Naive B cell (primary cell): Measurements from ENCODE around the gene ADD3. TPM values are rescaled to one million over a fixed set of nuclear protein-coding genes. Genes with fewer than 3 reads are reported as not detected.
"Not testable (repeated sequence)": the region's sequence is repeated elsewhere in the genome, so short reads cannot be mapped to it uniquely, and the experiment has no call there.

ENCODE experiments used
- ATAC-seq, 2 donors: fragments of 150-1000 bp; cut with Tn5 transposase; 2 replicates each; pipeline ENCODE4 v1.10.0; 2021; ENCODE audit warnings: low read depth in 2 of 2, mild to moderate bottlenecking in 2 of 2, moderate library complexity in 2 of 2
- DNase-seq: peaks from one replicate; pipeline ENCODE4 v3.0.0; 2022
- H3K27ac Mint-ChIP-seq, 6 donors: one replicate each; pipeline ENCODE4 v1.8.0; 2020 to 2022; ENCODE audit warnings: mild to moderate bottlenecking in 6 of 6, mixed read lengths in 6 of 6, moderate library complexity in 5 of 6, inconsistent platforms in 2 of 6
- H3K27me3 Mint-ChIP-seq, 3 donors: one replicate each; pipeline ENCODE4 v1.8.0; 2021 to 2022; ENCODE audit warnings: mixed read lengths in 3 of 3, mild to moderate bottlenecking in 1 of 3
- H3K36me3 Mint-ChIP-seq, 2 donors: one replicate each; pipeline ENCODE4 v1.8.0; 2020 to 2022; ENCODE audit warnings: mixed read lengths in 2 of 2, inconsistent platforms in 1 of 2, mild to moderate bottlenecking in 1 of 2
- H3K4me1 Mint-ChIP-seq, 3 donors: one replicate each; pipeline ENCODE4 v1.8.0; 2020 to 2022; ENCODE audit warnings: mixed read lengths in 3 of 3, inconsistent platforms in 1 of 3, mild to moderate bottlenecking in 1 of 3, moderate library complexity in 1 of 3
- H3K4me3 Mint-ChIP-seq, 8 donors: one replicate each; pipeline ENCODE4 v1.8.0; 2020 to 2022; ENCODE audit warnings: mild to moderate bottlenecking in 8 of 8, mixed read lengths in 8 of 8, moderate library complexity in 8 of 8, inconsistent platforms in 2 of 8
- H3K9me3 Mint-ChIP-seq, 7 donors: one replicate each; pipeline ENCODE4 v1.8.0; 2020 to 2022; ENCODE audit warnings: mixed read lengths in 7 of 7, mild to moderate bottlenecking in 5 of 7, inconsistent platforms in 2 of 7, moderate library complexity in 1 of 7
- polyA plus RNA-seq, 6 donors: library from polyadenylated mRNA; unstranded; fragments of 300-500 nt; fragmentation: Illumina TruSeq; gene quantifications; one replicate each; pipeline ENCODE4 v1.2.3, GENCODE V29; 2021; ENCODE audit warnings: low read depth in 6 of 6

ADD3 gene
- polyA plus RNA-seq, 6 donors from 2014 or later: 322 to 394 (median 366) TPM

DNA sequence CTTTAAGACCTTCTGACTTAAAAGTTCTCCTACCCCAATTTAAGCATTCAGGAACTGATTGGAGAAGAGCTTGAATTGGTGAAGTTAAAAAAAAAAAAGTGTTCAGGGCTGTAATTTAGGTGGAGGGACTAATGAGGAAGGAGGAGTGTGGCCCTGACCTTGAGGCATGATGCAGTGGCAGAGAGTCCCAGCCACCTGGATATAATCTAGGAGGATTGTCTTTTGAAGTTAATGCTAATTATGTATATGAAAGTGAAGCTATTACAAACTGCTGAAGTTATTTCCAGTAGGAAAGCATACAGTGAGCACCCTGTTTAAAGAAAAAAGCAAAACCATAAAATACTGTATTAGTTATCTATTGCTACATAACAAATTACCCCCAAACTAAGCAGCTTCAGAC lies 31.5 kb downstream of the ADD3 start:
- Mint-ChIP-seq H3K27me3 (no peaks in the 10 kb centered on the region), H3K4me3 (peak overlapping the region in 1 of 8 donors; percentile 7), H3K27ac (peak overlapping the region in 5 of 6 donors; percentile 21 to 86 (median 80)), H3K9me3 (no peaks in the 10 kb centered on the region), H3K4me1 (peaks cover 34 to 57% (median 55%) of the 10 kb centered on the region in 3 donors), H3K36me3 (no peaks in the 10 kb centered on the region)
- DNase-seq (no peak), ATAC-seq (peak in 1 of 2 donors; percentile 39)

DNA sequence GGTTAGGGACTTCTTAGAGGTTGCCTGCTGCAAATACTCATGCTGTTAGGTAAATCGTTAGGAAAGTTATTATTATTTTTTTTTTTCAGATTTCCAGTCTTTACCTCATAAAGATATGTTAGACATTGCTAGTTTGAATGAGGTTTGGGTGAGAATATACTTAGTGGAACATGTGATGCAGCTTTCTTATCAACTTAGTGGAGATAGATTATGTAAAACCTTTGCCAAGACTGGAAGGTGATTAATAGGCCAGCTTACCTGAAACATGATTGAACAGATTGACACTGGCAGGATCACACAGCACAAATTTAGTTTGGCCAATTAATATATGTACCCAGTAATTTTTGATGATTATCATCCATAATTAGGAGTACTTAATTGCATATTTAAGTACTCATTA lies 32.3 kb downstream of the ADD3 start:
- DNase-seq (no peak), ATAC-seq (no peak)
- no peaks in the 10 kb centered on the region for H3K9me3 Mint-ChIP-seq
- H3K4me1 Mint-ChIP-seq: peaks cover 32 to 53% (median 52%) of the 10 kb centered on the region in 3 donors
- H3K27me3 Mint-ChIP-seq: no peaks in the 10 kb centered on the region
- H3K27ac Mint-ChIP-seq: peak overlapping the region in 2 of 6 donors; percentile 2 to 66
- no peaks in the 10 kb centered on the region for H3K36me3 Mint-ChIP-seq
- no peak overlapping the region for H3K4me3 Mint-ChIP-seq

DNA sequence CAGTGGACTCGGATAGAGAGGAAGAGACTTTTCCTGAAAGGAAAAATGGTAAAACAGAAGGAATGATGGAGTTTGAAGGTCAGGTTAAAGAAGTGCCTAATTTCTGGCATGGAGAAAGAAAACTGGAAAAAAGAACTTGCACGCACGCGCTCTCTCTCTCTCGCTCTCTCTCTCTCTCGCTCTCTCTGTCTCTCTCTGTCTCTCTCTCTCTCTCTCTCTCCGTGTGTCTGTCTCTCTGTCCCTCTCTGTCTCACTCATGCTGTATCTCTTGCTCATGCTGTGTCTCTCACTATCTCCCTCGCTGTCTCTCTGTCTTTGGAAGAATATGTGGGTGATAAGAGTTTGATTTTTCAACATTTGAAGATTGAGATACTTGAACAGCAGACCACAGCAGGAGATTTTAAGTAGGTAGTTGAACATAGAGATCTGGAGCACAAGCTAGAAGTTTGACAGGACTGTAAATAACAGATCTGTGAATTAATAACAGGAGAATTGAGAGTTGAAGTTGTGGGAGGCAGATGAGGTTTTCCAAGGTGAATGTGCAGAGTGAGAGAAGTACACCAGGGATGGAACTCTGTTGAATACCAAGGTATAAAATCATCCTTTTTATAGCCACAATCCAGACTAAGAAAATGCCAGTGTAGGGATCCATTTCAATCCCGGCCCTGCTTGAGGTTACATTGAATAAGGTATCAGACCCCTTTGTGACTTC lies 33.1 kb downstream of the ADD3 start:
- H3K27me3 Mint-ChIP-seq: no peaks in the 10 kb centered on the region
- DNase-seq: no peak
- ATAC-seq: no peak
- no peaks in the 10 kb centered on the region for H3K9me3 Mint-ChIP-seq
- peak overlapping the region in 4 of 6 donors; percentile 2 to 66 (median 36) for H3K27ac Mint-ChIP-seq
- no peaks in the 10 kb centered on the region for H3K36me3 Mint-ChIP-seq
- H3K4me1 Mint-ChIP-seq: peaks cover 27 to 45% (median 44%) of the 10 kb centered on the region in 3 donors
- H3K4me3 Mint-ChIP-seq: peak overlapping the region in 1 of 8 donors; percentile 63

DNA sequence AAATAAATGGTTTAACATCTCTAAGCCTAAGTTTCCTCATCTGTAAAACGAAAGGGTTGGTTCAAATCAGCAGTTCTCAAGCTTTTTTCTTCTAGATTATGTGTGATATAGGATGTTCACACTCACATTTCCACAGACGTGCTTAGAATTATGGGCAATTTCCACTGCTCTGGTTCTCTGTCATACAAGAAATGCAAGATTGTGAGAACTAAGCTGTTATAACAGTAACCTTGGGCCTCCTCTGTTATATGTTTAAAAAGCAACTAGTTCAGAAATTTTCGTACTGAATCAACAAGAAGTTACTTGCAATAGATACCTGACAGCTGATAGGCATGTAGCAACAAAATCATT lies 33.7 kb downstream of the ADD3 start:
- ATAC-seq (no peak), DNase-seq (no peak)
- Mint-ChIP-seq H3K4me1 (peaks cover 27 to 39% (median 39%) of the 10 kb centered on the region in 3 donors), H3K4me3 (no peak overlapping the region), H3K36me3 (no peaks in the 10 kb centered on the region), H3K27me3 (no peaks in the 10 kb centered on the region), H3K9me3 (no peaks in the 10 kb centered on the region), H3K27ac (no peak overlapping the region)

DNA sequence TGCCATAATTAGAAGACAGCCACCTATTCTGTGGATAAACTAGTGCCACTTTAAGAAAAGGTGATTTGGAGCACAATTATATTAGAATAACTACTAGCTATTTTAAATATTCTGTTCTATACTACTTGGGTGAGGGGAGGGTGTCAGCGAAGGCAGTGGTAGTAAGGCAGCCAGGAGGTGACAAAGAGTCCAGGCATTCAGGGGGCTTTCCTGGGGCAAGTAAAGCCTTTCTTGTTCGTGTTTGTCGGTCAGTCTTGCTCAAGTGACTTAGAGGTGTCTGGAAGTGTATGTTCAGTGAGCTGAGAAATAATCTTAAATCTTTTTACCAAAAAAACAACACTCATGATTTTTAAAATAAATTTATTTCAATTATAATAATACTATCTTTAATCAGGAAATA lies 34.4 kb downstream of the ADD3 start:
- Mint-ChIP-seq H3K27me3 (no peaks in the 10 kb centered on the region), H3K4me3 (no peak overlapping the region), H3K27ac (no peak overlapping the region), H3K9me3 (no peaks in the 10 kb centered on the region), H3K36me3 (no peaks in the 10 kb centered on the region), H3K4me1 (peaks cover 27 to 32% (median 32%) of the 10 kb centered on the region in 3 donors)
- no peak for DNase-seq
- no peak for ATAC-seq

DNA sequence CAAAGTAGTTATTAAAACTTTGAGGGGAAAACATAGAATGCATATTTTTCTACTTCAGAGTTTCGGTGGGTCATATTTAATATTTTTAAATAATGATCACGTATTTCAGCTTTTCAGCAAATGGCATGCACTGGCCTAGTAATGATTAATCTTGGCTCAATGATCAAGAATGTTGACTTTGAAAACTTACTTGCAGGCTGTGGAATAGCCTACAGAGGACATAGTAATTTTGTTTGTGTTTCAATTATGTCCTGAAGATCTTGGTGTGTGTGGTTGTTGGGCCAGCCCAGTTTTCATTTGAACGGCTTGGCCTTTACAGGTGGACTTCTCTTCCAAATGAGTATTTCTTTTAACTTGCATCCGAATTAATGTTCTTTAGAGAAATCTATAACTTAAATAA lies 35.1 kb downstream of the ADD3 start:
- DNase-seq (no peak), ATAC-seq (no peak)
- Mint-ChIP-seq H3K4me3 (no peak overlapping the region), H3K27ac (peak overlapping the region in 1 of 6 donors; percentile 91), H3K9me3 (peaks cover 0 to 7% (median 1%) of the 10 kb centered on the region in 7 donors), H3K36me3 (peaks cover 0 to 2% of the 10 kb centered on the region in 2 donors), H3K4me1 (peaks cover 27 to 32% (median 28%) of the 10 kb centered on the region in 3 donors), H3K27me3 (no peaks in the 10 kb centered on the region)

DNA sequence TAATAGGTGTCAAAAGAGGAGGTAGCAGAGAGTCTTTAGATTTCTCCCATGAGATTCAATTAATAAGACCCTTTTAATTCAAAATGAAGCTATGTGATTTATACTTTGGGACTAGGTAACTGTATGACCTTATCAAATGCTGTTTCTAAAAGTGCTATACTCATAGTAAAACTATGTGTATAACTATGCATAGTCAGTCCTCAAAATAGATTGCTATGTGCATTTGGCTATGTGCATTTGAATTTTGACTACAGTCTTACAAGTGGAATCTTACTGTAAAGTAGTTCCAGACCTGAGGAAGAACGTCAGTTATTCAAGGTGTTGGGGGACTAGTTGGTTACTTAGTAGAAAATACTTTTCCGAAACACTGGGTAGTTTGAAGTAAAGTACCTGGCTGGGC lies 36.9 kb downstream of the ADD3 start:
- DNase-seq (no peak), ATAC-seq (no peak)
- Mint-ChIP-seq H3K4me3 (no peak overlapping the region), H3K9me3 (peaks cover 5 to 15% (median 10%) of the 10 kb centered on the region in 7 donors), H3K27ac (peak overlapping the region in 1 of 6 donors; percentile 78), H3K27me3 (no peaks in the 10 kb centered on the region), H3K36me3 (peaks cover 8 to 11% of the 10 kb centered on the region in 2 donors), H3K4me1 (peaks cover 13 to 29% (median 23%) of the 10 kb centered on the region in 3 donors)

DNA sequence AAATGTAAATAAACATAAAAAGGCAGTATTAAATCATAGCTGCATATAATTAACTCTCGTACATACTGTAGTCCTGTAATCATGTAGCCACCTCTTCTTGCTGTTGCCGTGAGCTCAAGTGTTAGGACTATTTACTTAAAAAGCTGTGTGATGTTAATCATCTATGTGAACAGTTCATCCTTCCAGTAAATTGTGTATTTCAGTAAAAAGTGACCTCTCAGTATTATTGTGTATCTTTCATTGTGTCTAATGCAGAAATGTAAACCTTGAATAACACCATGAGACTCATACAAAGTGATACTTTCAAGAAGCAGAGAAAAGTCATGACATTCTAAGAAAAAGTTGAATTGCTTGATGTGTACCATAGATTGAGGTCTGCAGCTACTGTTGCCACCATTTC lies 38.0 kb downstream of the ADD3 start:
- DNase-seq (no peak), ATAC-seq (no peak)
- peaks cover 17 to 30% (median 18%) of the 10 kb centered on the region in 3 donors for H3K4me1 Mint-ChIP-seq

DNA sequence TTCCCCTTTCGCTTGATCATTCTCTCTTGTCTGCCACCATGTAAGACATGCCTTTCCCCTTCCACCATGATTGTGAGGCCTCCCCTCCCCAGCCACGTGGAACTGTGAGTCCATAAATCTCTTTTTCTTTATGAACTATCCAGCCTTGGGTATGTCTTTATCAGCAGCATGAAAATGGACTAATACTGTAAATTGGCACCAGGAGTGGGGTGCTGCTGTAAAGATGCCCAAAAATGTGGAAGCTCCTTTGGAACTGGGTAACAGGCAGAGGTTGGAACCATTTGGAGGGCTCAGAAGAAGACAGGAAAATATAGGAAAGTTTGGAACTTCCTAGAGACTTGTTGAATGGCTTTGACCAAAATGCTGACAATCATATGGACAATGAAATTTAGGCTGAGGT lies 40.4 kb downstream of the ADD3 start:
- Mint-ChIP-seq H3K4me1 (peaks cover 20 to 40% (median 33%) of the 10 kb centered on the region in 3 donors), H3K4me3 (peak overlapping the region in 2 of 8 donors; percentile 18 to 37), H3K36me3 (peaks cover 8 to 11% of the 10 kb centered on the region in 2 donors), H3K9me3 (peaks cover 5 to 15% (median 10%) of the 10 kb centered on the region in 7 donors)
- not testable (repeated sequence) for DNase-seq, H3K27ac Mint-ChIP-seq, H3K27me3 Mint-ChIP-seq, ATAC-seq

More for the DNA sequence above, 38.0 kb downstream of the ADD3 start:
- H3K9me3 Mint-ChIP-seq: peaks cover 5 to 15% (median 10%) of the 10 kb centered on the region in 7 donors
- H3K4me3 Mint-ChIP-seq: no peak overlapping the region
- H3K27me3 Mint-ChIP-seq: no peaks in the 10 kb centered on the region
- peaks cover 8 to 11% of the 10 kb centered on the region in 2 donors for H3K36me3 Mint-ChIP-seq
- peak overlapping the region in 1 of 6 donors; percentile 39 for H3K27ac Mint-ChIP-seq

DNA sequence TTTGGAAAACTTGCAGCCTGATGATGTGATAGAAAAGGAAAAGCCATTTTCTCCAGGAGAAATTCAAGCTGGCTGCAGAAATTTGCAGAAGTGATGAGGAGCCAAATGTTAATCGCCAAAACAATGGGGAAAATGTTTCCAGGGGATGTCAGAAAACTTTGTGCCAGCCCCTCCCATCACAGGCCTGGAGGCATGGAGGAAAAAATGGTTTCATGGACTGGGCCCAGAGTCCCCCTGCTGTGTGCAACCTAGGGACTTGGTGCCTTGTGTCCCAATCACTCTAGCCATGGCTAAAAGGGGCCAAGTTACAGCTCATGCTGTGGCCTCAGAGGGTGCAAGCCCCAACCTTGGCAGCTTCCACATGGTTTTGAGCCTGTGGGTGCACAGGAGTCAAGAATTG lies 41.0 kb downstream of the ADD3 start:
- Mint-ChIP-seq H3K4me1 (peaks cover 15 to 34% (median 31%) of the 10 kb centered on the region in 3 donors), H3K27ac (no peak overlapping the region)
- ATAC-seq: no peak

DNA sequence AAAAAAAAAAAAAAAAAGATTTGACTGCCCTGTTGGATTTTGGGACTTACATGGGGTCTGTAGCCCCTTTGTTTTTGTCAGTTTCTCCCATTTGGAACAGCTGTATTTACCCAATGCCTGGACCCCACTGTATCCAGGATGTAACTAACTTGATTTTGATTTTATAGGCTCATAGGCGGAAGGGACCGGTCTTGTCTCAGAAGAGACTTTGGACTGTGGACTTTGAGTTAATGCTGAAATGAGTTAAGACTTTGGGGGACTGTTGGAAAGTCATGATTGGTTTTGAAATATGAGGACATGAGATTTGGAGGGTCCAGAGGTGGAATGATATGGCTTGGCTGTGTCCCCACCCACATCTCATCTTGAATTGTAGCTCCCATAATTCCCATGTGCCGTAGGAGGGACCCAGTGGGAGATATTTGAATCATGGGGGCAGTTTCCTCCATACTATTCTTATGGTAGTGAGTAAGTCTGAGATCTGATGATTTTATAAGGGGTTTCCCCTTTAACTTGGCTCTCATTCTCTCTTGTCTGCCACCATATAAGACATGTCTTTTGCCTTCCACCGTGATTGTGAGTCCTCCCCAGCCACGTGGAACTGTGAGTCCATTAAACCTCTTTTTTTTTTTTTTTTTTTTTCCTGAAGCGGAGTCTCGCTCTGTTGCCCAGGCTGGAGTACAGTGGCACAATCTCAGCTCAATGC lies 42.3 kb downstream of the ADD3 start:
- H3K36me3 Mint-ChIP-seq: peaks cover 8 to 11% of the 10 kb centered on the region in 2 donors
- not testable (repeated sequence) for H3K27me3 Mint-ChIP-seq, ATAC-seq, DNase-seq, H3K4me3 Mint-ChIP-seq, H3K27ac Mint-ChIP-seq
- H3K4me1 Mint-ChIP-seq: peaks cover 15 to 38% (median 33%) of the 10 kb centered on the region in 3 donors
- peaks cover 5 to 15% (median 10%) of the 10 kb centered on the region in 7 donors for H3K9me3 Mint-ChIP-seq

More for the DNA sequence above, 41.0 kb downstream of the ADD3 start:
- no peaks in the 10 kb centered on the region for H3K27me3 Mint-ChIP-seq
- DNase-seq: no peak
- H3K9me3 Mint-ChIP-seq: peaks cover 5 to 15% (median 10%) of the 10 kb centered on the region in 7 donors
- peaks cover 8 to 11% of the 10 kb centered on the region in 2 donors for H3K36me3 Mint-ChIP-seq
- H3K4me3 Mint-ChIP-seq: no peak overlapping the region

DNA sequence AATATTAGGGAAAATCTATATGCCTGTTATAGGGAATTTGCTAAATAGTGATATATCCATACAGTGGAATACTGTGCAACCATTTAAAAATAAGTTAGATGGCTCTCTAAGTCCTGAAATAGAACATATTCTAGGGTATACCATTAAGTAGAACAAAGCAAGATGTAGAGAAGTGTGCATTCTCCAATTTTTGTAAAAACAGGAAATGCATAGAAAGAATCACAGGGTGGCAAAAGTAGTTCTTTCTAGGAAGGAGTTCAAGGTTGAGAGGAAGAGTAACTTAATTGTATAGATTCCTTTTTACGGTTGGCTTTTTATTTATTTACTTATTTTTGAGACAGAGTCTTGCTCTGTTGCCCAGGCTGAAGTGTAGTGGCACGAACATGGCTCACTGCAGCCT lies 43.7 kb downstream of the ADD3 start:
- DNase-seq: no peak
- peaks cover 18 to 48% (median 42%) of the 10 kb centered on the region in 3 donors for H3K4me1 Mint-ChIP-seq
- peak overlapping the region in 4 of 6 donors; percentile 7 to 73 (median 54) for H3K27ac Mint-ChIP-seq
- ATAC-seq: no peak
- H3K4me3 Mint-ChIP-seq: peak overlapping the region in 1 of 8 donors; percentile 8
- H3K9me3 Mint-ChIP-seq: peaks cover 5 to 15% (median 10%) of the 10 kb centered on the region in 7 donors
- H3K36me3 Mint-ChIP-seq: peaks cover 8 to 11% of the 10 kb centered on the region in 2 donors
- H3K27me3 Mint-ChIP-seq: no peaks in the 10 kb centered on the region

DNA sequence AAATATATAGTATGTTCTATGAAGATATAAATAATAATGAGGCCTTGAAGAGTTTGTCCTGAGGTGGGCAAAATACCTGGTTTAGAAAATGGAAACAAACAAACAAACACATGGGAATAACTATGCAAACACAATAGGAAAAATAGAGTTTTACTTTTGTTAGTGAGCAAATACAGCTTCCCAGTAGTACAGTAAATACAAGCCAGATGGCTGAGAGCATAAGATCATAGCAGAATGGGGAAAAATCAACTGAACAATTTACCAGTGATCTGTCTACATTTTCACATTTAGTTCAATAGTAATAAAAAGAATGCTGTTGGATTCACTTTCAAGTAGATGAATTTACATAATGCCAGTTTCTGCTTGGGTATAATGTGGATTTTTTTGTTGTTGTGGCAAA lies 45.1 kb downstream of the ADD3 start:
- Mint-ChIP-seq H3K27ac (peak overlapping the region in 1 of 6 donors; percentile 41), H3K4me1 (peaks cover 28 to 62% (median 51%) of the 10 kb centered on the region in 3 donors), H3K9me3 (peaks cover 5 to 11% (median 7%) of the 10 kb centered on the region in 7 donors), H3K4me3 (no peak overlapping the region), H3K27me3 (no peaks in the 10 kb centered on the region), H3K36me3 (peaks cover 8 to 12% of the 10 kb centered on the region in 2 donors)
- no peak for ATAC-seq
- no peak for DNase-seq
